T-helper 2 cell (primary cell): ENCODE results near the gene LEMD2.

Source experiments
- DNase-seq, 5 experiments: peaks; one replicate each; pipeline versions ENCODE4 v3.0.0 to v3.0.0-alpha.2; 2012 to 2022

Gene LEMD2

DNA sequence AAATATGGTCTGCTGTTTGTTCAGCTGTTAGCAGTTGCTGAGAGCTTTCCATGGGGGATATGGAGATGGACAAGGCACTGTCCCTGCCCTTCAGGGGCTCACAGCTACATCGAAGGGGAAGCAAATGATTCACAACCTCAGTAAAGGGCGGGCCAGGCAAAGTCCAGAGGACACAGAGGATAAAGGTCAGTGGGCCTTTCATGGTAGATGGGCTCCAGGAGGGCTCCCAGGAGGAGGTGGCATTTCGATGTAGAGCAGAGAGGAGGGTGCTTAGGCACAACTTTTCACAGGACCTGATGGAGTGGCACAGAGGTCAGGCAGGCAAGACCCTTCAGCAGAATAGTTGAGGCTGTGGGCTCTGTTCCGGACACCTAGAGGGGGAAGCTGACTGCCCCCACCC is 30.1 kb upstream of the LEMD2 start:
- no peak for DNase-seq

- no peak for DNase-seq
Observed at GRCh38 chr6:33818293-33818692, 29.4 kb upstream of the LEMD2 start.

GRCh38 chr6:33817489-33817888 is 28.6 kb upstream of the LEMD2 start:
- no peak for DNase-seq

GRCh38 chr6:33816911-33817310 is 28.0 kb upstream of the LEMD2 start:
- no peak for DNase-seq

GRCh38 chr6:33815854-33816253 is 26.9 kb upstream of the LEMD2 start:
- DNase-seq: peak in 1 of 5 experiments; percentile 20

- no peak for DNase-seq
Observed at GRCh38 chr6:33813990-33814985, 25.4 kb upstream of the LEMD2 start.

- no peak for DNase-seq
Observed at GRCh38 chr6:33813246-33813904, 24.4 kb upstream of the LEMD2 start.

DNA sequence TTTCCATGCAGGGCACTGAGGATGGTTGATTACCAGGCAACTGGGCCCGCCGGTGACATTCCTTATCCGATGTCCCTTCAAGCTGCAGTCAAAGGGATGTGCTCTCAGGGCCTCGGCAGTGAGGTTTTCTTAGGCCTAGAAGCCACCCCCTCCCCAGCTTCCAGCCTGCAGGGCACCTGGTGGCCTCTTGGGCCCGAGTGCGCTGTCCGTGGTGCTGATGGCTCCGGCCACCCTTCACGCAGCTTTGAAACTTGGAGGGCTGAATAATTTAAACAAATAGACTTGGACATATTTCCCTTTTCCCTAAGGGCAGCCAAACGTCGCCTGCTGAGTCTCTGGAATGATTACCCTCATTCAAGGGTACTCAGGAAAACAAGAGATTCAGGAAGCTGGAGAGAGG is 23.7 kb upstream of the LEMD2 start:
- peak in 2 of 5 experiments; percentile 10 to 38 for DNase-seq

GRCh38 chr6:33809594-33809993 is 20.7 kb upstream of the LEMD2 start:
- DNase-seq: no peak

DNA sequence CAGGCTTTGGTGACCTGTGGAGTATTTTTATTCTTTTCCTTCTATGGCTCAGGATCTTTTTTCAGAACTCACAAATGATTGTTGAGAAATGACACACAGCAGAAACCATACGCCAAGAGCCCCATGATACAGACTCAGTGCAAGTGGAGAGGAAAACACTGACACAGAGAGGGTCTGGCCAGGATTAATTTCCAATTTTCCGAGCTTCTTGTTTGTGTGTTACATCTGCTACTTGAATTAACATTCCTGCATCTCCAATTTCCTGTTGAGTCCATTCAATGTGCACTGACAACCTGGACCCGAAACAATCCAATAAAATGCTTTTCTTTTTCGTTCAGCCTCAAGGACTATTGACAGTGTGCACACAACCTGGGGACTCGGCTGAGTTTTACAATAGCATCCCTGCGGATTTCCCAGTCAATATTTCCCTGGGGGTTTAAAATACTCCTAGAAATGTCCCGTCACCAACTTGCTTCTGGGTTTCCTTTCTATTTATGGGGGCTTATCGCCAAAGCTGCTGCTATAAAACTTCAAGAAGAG is 19.8 kb upstream of the LEMD2 start:
- no peak for DNase-seq

GRCh38 chr6:33807606-33808005 is 18.7 kb upstream of the LEMD2 start:
- DNase-seq: no peak

DNA sequence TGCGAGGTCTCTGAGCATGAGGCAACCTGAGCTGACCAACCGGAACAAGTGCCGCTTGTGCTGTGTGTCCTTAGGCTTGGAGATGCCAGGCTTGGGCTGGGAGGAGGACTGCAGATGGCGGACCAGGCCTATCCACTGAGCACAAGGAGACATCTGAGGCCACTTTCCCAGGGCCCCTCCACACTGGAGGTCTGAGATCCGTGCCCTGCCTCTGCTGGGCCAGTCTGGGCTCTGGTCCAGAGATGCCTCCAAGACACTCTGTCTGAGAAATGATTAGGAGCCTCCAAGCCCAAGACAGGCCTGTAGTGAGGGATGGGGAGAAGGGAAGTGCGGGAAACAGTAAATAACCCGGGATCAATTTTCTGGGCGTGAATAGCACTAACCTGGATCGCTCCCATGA is 17.9 kb upstream of the LEMD2 start:
- DNase-seq: no peak

GRCh38 chr6:33803571-33804053 is 14.7 kb upstream of the LEMD2 start, which contains the start of gene MLN:
Gene MLN (minus strand): TSS chr6:33804003. CDS start chr6:33801163, 2,840 bp downstream.
- DNase-seq: no peak

DNA sequence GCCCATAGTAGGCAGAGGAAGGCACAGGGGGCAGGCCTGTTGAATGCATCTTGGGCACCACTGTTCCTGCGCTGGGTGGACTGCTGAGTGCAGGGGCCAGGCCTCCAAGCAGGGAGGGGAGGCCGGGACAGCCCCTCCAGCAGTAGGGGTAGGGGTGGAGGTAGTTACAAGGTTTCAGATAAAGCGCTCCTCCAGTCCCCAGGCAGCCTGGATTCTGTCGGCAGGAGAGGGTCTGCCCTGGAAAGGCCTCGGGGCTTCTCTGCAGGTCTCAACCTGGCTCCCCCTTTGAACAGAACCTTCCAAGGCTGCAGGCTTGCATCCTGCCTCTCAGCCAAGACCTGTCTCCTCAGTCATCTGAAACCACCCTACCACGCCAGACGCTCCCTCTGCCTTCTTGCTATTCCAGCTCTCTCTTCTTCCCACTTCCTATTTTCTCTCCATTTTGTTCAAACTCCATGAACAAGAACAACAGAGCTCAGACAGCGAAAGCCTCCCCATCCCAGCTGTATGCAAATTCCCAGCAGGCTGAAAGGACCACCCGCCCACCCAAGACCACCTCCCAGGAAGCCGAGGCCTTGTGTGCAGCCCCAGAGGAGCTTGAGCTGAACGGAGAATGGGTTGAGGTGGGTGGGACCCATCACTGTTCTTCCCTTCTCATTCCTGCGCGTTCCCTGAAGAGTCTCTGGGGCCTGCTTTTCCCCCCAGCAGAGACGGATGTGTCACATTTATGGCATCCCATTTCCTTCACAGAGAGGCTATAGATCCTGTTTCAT is 13.4 kb upstream of the LEMD2 start:
- DNase-seq: no peak

GRCh38 chr6:33801611-33802010 is 12.7 kb upstream of the LEMD2 start:
- DNase-seq: no peak

DNA sequence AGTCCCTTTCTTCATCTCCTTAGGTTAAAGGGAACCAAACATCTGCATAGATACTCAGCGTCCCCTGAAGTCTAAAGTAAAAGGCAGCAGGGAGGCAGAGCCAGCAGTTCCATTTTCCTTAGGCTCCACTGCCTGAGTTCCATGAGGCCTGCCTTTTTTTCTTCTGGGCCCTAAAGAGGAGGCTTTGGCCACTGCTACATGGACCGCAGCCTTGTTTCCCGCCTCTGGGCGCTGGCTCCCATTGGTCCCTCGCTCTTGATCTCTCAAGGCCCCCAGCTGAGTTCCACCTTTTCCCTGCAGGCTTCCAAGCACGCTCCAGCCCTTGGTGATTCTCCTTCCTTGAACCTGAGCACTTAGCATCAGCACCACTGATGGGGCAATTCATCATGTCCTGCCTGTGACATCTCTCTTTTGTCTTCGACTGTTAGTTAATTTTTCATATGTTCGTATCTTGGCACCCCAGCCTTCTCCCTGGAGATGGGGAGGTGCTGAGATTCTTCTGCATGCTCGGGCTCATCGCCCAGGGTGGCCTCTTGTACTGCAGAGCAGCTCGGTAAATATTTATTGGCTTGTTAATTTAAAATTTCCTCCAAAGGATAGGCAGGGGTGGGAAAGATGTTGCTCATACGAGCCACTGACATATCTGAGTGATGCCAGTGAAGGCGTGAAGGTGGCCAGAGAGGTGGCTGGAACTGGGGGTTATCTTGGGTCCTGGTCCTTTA is 11.5 kb upstream of the LEMD2 start:
- DNase-seq: no peak

DNA sequence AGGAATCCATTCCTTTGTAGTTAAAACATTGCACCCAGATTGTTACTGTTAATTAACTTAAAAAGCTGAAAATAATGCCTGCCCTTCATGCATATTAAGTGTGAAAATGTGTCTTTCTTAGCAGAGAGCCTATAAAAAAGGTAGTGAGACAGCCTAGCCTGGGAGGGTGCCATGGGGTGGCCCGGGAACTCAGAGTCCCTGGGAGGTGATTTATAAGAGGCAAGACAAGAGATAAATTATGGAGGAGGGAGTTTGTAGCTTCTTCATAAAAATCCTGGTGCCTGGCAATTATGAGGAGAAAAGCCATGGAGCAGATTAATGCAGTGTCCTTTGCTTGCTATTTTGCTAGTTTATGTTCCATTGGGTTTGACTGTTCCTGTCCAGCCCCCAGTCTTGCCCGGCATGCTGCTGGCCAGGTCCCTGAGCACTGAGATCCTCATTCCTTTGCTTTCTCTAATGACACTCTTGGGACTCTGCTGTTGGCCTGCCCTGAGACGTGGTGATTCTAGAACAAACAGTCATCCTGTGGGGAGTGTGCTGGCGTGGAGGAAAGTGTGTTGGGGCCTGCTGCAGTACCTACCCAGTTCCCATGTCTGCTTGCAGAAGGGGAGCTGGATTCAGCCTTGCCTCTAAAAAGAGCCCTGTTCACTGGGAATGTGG is 10.7 kb upstream of the LEMD2 start:
- no peak for DNase-seq

DNA sequence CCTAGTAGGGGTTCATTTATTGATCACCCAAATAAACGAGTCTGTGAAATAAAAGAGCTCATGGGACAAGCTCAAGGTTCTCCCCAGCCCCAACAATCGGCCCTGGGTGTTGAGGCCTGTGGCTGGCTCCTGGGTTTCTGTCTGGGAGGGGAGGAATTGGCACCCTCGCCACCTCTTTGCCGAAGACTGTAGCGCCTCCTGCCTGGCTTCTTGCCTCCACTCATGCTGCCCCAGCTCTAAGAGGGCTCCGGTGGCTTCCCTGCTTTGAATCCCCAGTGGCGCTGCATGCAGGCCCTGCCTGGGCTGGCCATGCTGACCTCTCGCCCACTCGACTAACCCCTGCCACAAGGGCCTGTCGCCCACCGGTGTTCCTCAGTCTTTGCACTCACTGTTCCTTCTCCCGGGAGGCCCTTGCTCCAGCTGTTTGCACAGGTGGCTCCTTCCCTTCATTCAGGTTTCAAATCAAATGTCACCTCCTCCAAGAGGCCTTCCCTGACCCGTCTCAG is 9.5 kb upstream of the LEMD2 start:
- no peak for DNase-seq

- DNase-seq: no peak
Observed at GRCh38 chr6:33797626-33798342, 8.9 kb upstream of the LEMD2 start.

- no peak for DNase-seq
Observed at GRCh38 chr6:33794910-33795623, 6.1 kb upstream of the LEMD2 start.
